ENCODE results near the gene ARHGAP19.

ARHGAP19 gene

DNA sequence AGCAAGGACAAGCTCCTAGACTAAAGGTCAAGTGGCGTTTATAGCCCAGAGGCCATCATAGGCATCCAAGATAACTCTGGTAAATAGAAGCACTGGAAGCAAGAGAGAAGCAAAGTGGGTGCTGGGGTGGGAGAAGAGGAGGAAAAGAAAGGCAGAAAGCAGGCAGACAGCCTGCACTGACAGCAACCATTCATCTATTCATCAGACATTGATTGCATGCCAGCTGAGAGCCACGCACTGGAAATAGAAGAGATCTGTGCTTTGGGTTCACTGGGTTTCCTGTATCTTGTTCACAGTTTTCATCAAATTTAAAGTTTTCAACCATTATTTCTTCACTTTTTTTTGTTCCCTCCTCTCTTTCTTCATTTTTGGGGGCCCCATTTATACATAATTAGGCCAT is 102.0 kb downstream of the ARHGAP19 start:
- DNase-seq, result no peak
- Histone ChIP-seq H3K36me3 (replicated peaks) (no peaks in the 10 kb centered on the region), H3K27me3 (replicated peaks) (peaks cover 28% of the 10 kb centered on the region), H3K27ac (no peak overlapping the region), H3K4me3 (ENCODE audit: low read depth, low read length) (no peak overlapping the region)
- in situ Hi-C loops (cut with HindIII; ENCODE audit: low pct_ligation_motif_present, low sequenced_read_pairs), result no loop called here
- TF ChIP-seq, protein P1, sequence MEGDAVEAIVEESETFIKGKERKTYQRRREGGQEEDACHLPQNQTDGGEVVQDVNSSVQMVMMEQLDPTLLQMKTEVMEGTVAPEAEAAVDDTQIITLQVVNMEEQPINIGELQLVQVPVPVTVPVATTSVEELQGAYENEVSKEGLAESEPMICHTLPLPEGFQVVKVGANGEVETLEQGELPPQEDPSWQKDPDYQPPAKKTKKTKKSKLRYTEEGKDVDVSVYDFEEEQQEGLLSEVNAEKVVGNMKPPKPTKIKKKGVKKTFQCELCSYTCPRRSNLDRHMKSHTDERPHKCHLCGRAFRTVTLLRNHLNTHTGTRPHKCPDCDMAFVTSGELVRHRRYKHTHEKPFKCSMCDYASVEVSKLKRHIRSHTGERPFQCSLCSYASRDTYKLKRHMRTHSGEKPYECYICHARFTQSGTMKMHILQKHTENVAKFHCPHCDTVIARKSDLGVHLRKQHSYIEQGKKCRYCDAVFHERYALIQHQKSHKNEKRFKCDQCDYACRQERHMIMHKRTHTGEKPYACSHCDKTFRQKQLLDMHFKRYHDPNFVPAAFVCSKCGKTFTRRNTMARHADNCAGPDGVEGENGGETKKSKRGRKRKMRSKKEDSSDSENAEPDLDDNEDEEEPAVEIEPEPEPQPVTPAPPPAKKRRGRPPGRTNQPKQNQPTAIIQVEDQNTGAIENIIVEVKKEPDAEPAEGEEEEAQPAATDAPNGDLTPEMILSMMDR (IDR thresholded peaks at IDR 0.05; ENCODE audit: low read depth, low read length, missing control alignments), result no peak

DNA sequence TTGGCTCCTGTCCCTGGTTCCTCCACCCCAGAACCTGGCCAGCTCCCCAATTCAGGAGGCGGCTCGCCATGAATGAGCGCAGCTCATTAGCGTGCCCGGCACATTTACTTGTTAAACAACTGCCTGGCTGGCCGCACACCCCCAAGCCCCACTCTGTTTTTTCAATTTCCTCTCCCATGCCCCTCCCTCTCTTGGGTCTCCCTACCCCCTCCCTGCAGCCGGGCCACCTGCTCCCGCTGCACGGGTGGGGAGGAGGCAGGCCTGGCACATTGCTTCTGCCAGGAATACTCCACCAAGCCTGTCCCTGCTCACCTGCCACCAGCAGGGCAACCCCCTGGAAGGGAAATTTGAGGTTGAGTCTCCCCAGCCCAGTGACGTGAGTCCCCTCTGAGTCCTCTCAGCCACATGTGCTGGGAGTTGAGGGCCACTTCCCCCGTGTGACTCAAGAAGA is 104.2 kb downstream of the ARHGAP19 start:
- no peaks in the 10 kb centered on the region for H3K36me3 ChIP-seq (replicated peaks)
- peaks cover 44% of the 10 kb centered on the region for H3K27me3 ChIP-seq (replicated peaks)
- H3K27ac ChIP-seq, result no peak overlapping the region
- no peak for DNase-seq
- H3K4me3 ChIP-seq (ENCODE audit: low read depth, low read length), result no peak overlapping the region
- TF ChIP-seq, protein P1 (IDR thresholded peaks at IDR 0.05; ENCODE audit: low read depth, low read length, missing control alignments), result no peak
- in situ Hi-C loops (cut with HindIII; ENCODE audit: low pct_ligation_motif_present, low sequenced_read_pairs), result no loop called here

DNA sequence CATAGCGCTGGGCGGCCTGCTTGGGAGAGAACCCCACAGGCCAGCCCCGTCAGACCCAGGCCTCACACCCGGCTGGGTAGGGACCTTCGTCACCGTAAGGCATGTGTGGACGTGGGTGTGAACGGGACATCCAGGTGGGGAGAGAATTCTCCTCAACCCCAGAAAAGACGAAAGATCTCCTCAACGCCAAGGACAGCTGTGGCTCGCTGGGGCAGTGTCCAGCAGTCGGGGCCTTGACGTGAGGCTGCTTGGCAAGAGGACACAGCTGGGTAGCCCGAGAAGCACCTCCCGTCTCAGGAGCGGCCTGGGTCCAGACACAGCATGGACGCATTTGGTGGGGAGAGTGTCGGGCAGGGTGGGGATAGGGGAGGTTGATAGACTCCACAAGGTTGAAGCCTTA is 105.5 kb downstream of the ARHGAP19 start:
- TF ChIP-seq, protein P1 (IDR thresholded peaks at IDR 0.05; ENCODE audit: low read depth, low read length, missing control alignments), result no peak
- no peak for DNase-seq
- no peak overlapping the region for H3K4me3 ChIP-seq (ENCODE audit: low read depth, low read length)
- in situ Hi-C loops (cut with HindIII; ENCODE audit: low pct_ligation_motif_present, low sequenced_read_pairs), result no loop called here
- H3K36me3 ChIP-seq (replicated peaks), result no peaks in the 10 kb centered on the region
- no peak overlapping the region for H3K27ac ChIP-seq
- peaks cover 44% of the 10 kb centered on the region for H3K27me3 ChIP-seq (replicated peaks)

DNA sequence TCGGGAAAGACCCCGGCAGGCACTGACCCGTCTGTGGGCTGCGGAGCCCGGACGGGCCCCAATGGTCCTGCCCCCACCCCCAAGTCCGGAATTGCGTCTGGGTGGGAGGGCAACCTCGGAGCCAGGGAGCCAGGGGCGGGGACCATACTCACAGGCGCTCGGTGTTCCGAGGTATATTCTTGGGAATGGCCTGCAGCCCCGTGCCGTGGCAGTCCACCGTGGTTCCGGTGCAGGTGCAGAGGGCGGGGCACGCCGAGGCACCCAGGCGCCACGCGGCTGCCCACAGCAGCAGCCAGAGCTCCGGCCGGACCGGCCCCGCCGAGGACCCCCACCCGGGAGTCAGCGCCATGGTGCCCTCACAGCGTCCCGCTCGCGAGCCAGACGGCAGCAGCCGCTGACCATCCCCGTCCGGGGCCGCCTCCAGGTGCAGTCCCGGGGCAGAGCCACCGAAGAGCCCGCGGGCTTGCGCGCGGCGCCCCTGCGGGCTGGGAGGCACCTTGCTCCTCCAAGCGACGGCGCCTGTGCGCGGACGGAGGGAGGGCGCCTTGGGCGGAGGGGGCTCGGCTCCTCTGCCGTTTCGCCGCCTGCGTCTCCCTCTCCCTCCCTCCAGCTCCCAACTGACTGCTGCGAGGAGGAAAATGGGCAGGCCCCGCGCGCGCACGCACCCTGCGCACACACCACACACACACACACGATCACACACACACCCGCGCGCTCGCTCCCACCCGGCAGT is 106.9 kb downstream of the ARHGAP19 start, which contains the start of gene SLIT1:
TSS of gene SLIT1 (minus strand) at position 634 of the 733 bp plus-strand sequence. CDS start at position 349, 285 bp downstream.
- Histone ChIP-seq H3K27ac (no peak within 1 kb of the TSS), H3K4me3 (ENCODE audit: low read depth, low read length) (no peak within 1 kb of the TSS), H3K27me3 (replicated peaks) (peaks cover 45% of the 10 kb centered on the region), H3K36me3 (replicated peaks) (no peaks in the 10 kb centered on the region)
- DNase-seq, result no peak
- TF ChIP-seq, protein P1 (IDR thresholded peaks at IDR 0.05; ENCODE audit: low read depth, low read length, missing control alignments), result no peak
- in situ Hi-C loops (cut with HindIII; ENCODE audit: low pct_ligation_motif_present, low sequenced_read_pairs), result no loop called here

DNA sequence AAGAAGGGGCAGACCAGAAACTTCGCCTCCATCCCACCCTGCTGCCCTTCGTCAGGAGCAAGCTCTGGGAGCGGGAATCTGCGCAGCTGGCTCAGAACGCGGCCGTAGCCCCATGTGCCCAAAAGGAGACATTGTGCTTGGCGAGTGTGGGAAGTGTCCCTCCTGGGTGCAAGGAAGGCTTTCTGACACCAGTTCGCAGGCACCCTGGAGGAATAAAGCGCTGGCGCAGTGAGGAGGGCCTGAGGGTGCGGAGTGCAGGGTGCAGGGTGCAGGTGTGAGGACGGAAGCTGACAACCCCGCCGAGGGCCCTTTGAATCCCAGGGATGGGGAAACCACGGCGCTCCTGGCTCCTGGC is 107.5 kb downstream of the ARHGAP19 start:
- no peak overlapping the region for H3K27ac ChIP-seq
- in situ Hi-C loops (cut with HindIII; ENCODE audit: low pct_ligation_motif_present, low sequenced_read_pairs), result no loop called here
- H3K36me3 ChIP-seq (replicated peaks), result no peaks in the 10 kb centered on the region
- TF ChIP-seq, protein P1 (IDR thresholded peaks at IDR 0.05; ENCODE audit: low read depth, low read length, missing control alignments), result no peak
- DNase-seq, result no peak
- H3K27me3 ChIP-seq (replicated peaks), result peaks cover 46% of the 10 kb centered on the region
- H3K4me3 ChIP-seq (ENCODE audit: low read depth, low read length), result no peak overlapping the region

DNA sequence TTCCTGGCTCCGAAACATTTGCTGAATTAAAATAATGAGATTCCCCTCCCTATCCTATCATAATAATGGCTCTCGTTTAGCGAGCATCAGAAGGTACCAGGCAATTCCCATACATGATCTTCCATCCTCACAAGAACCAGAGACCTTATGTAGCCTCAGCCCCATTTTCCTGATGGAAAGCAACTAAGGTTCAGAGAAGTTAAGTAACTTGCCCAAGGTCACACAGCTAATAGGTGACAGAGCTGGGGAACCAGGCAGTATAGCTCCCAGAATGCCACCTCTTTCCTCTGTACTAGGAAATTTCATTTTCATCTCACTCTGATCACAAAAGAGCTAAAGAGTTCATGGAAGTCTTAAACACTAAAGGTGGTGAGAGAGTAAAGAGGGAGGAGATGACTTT is 109.1 kb downstream of the ARHGAP19 start:
- Histone ChIP-seq H3K4me3 (ENCODE audit: low read depth, low read length) (no peak overlapping the region), H3K27ac (no peak overlapping the region), H3K27me3 (replicated peaks) (peaks cover 48% of the 10 kb centered on the region), H3K36me3 (replicated peaks) (no peaks in the 10 kb centered on the region)
- TF ChIP-seq, protein P1 (IDR thresholded peaks at IDR 0.05; ENCODE audit: low read depth, low read length, missing control alignments), result no peak
- in situ Hi-C loops (cut with HindIII; ENCODE audit: low pct_ligation_motif_present, low sequenced_read_pairs), result no loop called here
- no peak for DNase-seq
